Esophagus squamous epithelium (tissue), 5 donors: Measurements from ENCODE around the gene CPLX3. TPM values are rescaled to one million over a fixed set of nuclear protein-coding genes. Genes with fewer than 3 reads are reported as not detected.

Source experiments
- DNase-seq: peaks from one replicate; lab custom pipeline; 2025; lab: John Stamatoyannopoulos, UW
- H3K27ac ChIP-seq, 4 donors: fragments of 200-600 bp; sonication (generic); one replicate each; pipeline ENCODE4 v1.5.1; 2016 to 2019; ENCODE audit warnings: mild to moderate bottlenecking in 1 of 4
- H3K27me3 ChIP-seq, 4 donors: fragments of 200-600 bp; sonication (generic); 1 replicate in 3 of 4; 2 replicates in 1 of 4; pipeline versions ENCODE4 v1.5.1 to v1.6.0; 2017 to 2021; ENCODE audit warnings: antibody characterized with exemption in 1 of 4
- H3K36me3 ChIP-seq, 3 donors: fragments of 200-600 bp; sonication (generic); one replicate each; pipeline ENCODE4 v1.5.1; 2016 to 2019
- H3K4me1 ChIP-seq, 3 donors: fragments of 200-600 bp; sonication (generic); one replicate each; pipeline ENCODE4 v1.5.1; 2017 to 2019
- H3K4me3 ChIP-seq, 4 donors: fragments of 200-600 bp; sonication (generic); 1 replicate in 3 of 4; 2 replicates in 1 of 4; pipeline ENCODE4 v1.5.1; 2016 to 2019; ENCODE audit warnings: mild to moderate bottlenecking in 2 of 4, moderate library complexity in 1 of 4
- H3K9me3 ChIP-seq, 3 donors: fragments of 200-600 bp; sonication (generic); one replicate each; pipeline ENCODE4 v1.5.1; 2016 to 2019
- CTCF ChIP-seq, 6 experiments: fragments of 450-650 bp in 4 of 6; fragments of 200-600 bp in 2 of 6; sonication (generic) in 2 of 6; IDR thresholded peaks; one replicate each; pipeline ENCODE4 v1.5.1; 2016 to 2019; ENCODE audit warnings: antibody characterized with exemption in 6 of 6, mild to moderate bottlenecking in 4 of 6, moderate library complexity in 4 of 6
- POLR2A ChIP-seq, 4 donors: fragments of 450-650 bp; IDR thresholded peaks; one replicate each; pipeline ENCODE4 v1.6.1; 2017; ENCODE audit warnings: antibody characterized with exemption in 4 of 4, mild to moderate bottlenecking in 4 of 4, moderate library complexity in 3 of 4
- WGBS, 2 donors: methylation state at CpG; one replicate each; pipeline ENCODE4 v1.1.5; 2018; 5-methylcytosine and 5-hydroxymethylcytosine counted together
- intact Hi-C: fragments of 100-400 bp; cut with DNase I; formaldehyde crosslinking; loops from one replicate; pipeline ENCODE4 v1.15.0; 2022
- total RNA-seq, 4 donors: library from RNA; depleted of rRNA; stranded (reverse); fragments of >200 nt; gene quantifications; one replicate each; pipeline ENCODE4 v1.1.0, GENCODE V29; 2016
- donor health status: DM: yes; HTN: yes; CAD: no.

CPLX3 gene
- total RNA-seq, 4 donors from 2014 or later: 0.11 TPM; not detected in 3

- H3K4me1 ChIP-seq: peaks cover 58 to 97% (median 61%) of the 10 kb centered on the region in 3 donors
- no peak for DNase-seq
Observed at GRCh38 chr15:74795966-74796625, 30.3 kb upstream of the CPLX3 start.

GRCh38 chr15:74798388-74799254, 27.8 kb upstream of the CPLX3 start:
- 80 to 83% methylated on average over 12 to 13 of the region's 25 CpGs for WGBS, 2 donors
- peaks cover 36 to 71% (median 37%) of the 10 kb centered on the region in 3 donors for H3K4me1 ChIP-seq
- DNase-seq: no peak
- no peak overlapping the region for H3K4me3 ChIP-seq
- no peaks in the 10 kb centered on the region for H3K9me3 ChIP-seq
- TF ChIP-seq CTCF (IDR thresholded peaks at IDR 0.05) (peak in 1 of 6 experiments; percentile 35), POLR2A (IDR thresholded peaks at IDR 0.05) (no peak)
- no peaks in the 10 kb centered on the region for H3K27me3 ChIP-seq
- intact Hi-C loops: no loop called here
- H3K27ac ChIP-seq: peak overlapping the region; percentile 83 to 92 (median 84)
- peaks cover 25 to 70% (median 33%) of the 10 kb centered on the region in 3 donors for H3K36me3 ChIP-seq

More at GRCh38 chr15:74795966-74796625, 30.3 kb upstream of the CPLX3 start:
- 69 to 74% methylated on average over 14 of the region's 14 CpGs for WGBS, 2 donors
- no peak overlapping the region for H3K4me3 ChIP-seq
- H3K27ac ChIP-seq: peak overlapping the region in 2 of 4 donors; percentile 95 to 99
- TF ChIP-seq CTCF (IDR thresholded peaks at IDR 0.05) (no peak), POLR2A (IDR thresholded peaks at IDR 0.05) (no peak)
- H3K36me3 ChIP-seq: peaks cover 7 to 45% (median 9%) of the 10 kb centered on the region in 3 donors
- no peaks in the 10 kb centered on the region for H3K9me3 ChIP-seq
- intact Hi-C loops: no loop called here
- H3K27me3 ChIP-seq: no peaks in the 10 kb centered on the region

GRCh38 chr15:74799255-74799855, 27.1 kb upstream of the CPLX3 start:
- 50 to 62% methylated on average over 6 to 9 of the region's 16 CpGs for WGBS, 2 donors
- H3K27ac ChIP-seq: peak overlapping the region; percentile 83 to 92 (median 84)
- H3K4me1 ChIP-seq: peaks cover 29 to 64% (median 33%) of the 10 kb centered on the region in 3 donors
- peaks cover 27 to 78% (median 33%) of the 10 kb centered on the region in 3 donors for H3K36me3 ChIP-seq
- H3K9me3 ChIP-seq: no peaks in the 10 kb centered on the region
- TF ChIP-seq CTCF (IDR thresholded peaks at IDR 0.05) (no peak), POLR2A (IDR thresholded peaks at IDR 0.05) (no peak)
- DNase-seq: no peak
- H3K27me3 ChIP-seq: no peaks in the 10 kb centered on the region
- no peak overlapping the region for H3K4me3 ChIP-seq
- intact Hi-C loops: no loop called here

- TF ChIP-seq CTCF (IDR thresholded peaks at IDR 0.05) (peak; percentile 98 to 99 (median 99)), POLR2A (IDR thresholded peaks at IDR 0.05) (no peak)
- intact Hi-C loops: loop anchor here (2.0 to 10.0 kb wide), 2 partner anchors 27 to 105 kb away; partner anchors contain the start of gene FAM219B
- Histone ChIP-seq H3K9me3 (no peaks in the 10 kb centered on the region), H3K27me3 (no peaks in the 10 kb centered on the region), H3K4me3 (no peak overlapping the region), H3K4me1 (peaks cover 24 to 57% (median 29%) of the 10 kb centered on the region in 3 donors), H3K36me3 (peaks cover 27 to 84% (median 33%) of the 10 kb centered on the region in 3 donors), H3K27ac (peak overlapping the region; percentile 83 to 92 (median 84))
- DNase-seq: no peak
- WGBS, 2 donors: 24 to 32% methylated on average over 5 to 6 of the region's 18 CpGs
Observed at GRCh38 chr15:74799856-74800558, 26.4 kb upstream of the CPLX3 start.
